HepG2 (cell line): ENCODE results near the gene ODAD4.

Experiments
- BCL6 ChIP-seq: IDR thresholded peaks from 2 replicates; pipeline ENCODE4 v1.6.1; 2016; ENCODE audit warnings: missing genetic modification reagents, missing compliant biosample characterization
- NFE2 ChIP-seq: sonication (generic); formaldehyde crosslinking; IDR thresholded peaks from 2 replicates; pipeline ENCODE4 v1.4.0; 2020; ENCODE audit warnings: missing genetic modification reagents
- SALL2 ChIP-seq: sonication (generic); formaldehyde crosslinking; IDR thresholded peaks from 2 replicates; pipeline ENCODE4 v1.8.1; 2023; ENCODE audit warnings: mild to moderate bottlenecking, missing genetic modification reagents, inconsistent platforms
- ZNF580 ChIP-seq: IDR thresholded peaks from 2 replicates; pipeline ENCODE4 v1.6.1; 2016; ENCODE audit warnings: low read depth, borderline replicate concordance
- ZNF644 ChIP-seq: IDR thresholded peaks from 2 replicates; pipeline ENCODE4 v1.6.1; 2016; ENCODE audit warnings: low read depth
- TF ChIP-seq, protein P1 (sequence below): sonication (generic); formaldehyde crosslinking; IDR thresholded peaks from 2 replicates; pipeline ENCODE4 v1.5.0; 2020; ENCODE audit warnings: mild to moderate bottlenecking, missing genetic modification reagents, moderate library complexity

GRCh38 chr17:41907633-41908539 lies 22.5 kb upstream of the ODAD4 start:
- TF ChIP-seq, protein P1, sequence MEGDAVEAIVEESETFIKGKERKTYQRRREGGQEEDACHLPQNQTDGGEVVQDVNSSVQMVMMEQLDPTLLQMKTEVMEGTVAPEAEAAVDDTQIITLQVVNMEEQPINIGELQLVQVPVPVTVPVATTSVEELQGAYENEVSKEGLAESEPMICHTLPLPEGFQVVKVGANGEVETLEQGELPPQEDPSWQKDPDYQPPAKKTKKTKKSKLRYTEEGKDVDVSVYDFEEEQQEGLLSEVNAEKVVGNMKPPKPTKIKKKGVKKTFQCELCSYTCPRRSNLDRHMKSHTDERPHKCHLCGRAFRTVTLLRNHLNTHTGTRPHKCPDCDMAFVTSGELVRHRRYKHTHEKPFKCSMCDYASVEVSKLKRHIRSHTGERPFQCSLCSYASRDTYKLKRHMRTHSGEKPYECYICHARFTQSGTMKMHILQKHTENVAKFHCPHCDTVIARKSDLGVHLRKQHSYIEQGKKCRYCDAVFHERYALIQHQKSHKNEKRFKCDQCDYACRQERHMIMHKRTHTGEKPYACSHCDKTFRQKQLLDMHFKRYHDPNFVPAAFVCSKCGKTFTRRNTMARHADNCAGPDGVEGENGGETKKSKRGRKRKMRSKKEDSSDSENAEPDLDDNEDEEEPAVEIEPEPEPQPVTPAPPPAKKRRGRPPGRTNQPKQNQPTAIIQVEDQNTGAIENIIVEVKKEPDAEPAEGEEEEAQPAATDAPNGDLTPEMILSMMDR (CRISPR knock-in tag) = peak; percentile 58
- TF ChIP-seq BCL6 (CRISPR knock-in tag) (peak; percentile 70), NFE2 (CRISPR knock-in tag) (no peak), SALL2 (CRISPR knock-in tag) (peak; percentile 34; the same call in 1 of the 2 replicates), ZNF644 (CRISPR knock-in tag) (peak; percentile 79), ZNF580 (peak; percentile 95)
